Loucy (cell line): Measurements from ENCODE around the gene CXCR6.

Experiments used
- H2AFZ ChIP-seq: fragments of 200-600 bp; sonication (generic); 2 replicates; pipeline ENCODE4 v1.6.0; 2016; ENCODE audit warnings: antibody characterized with exemption, mild to moderate bottlenecking, low read length, moderate library complexity
- H3F3A ChIP-seq: fragments of 200-600 bp; 2 replicates; pipeline ENCODE4 v1.6.0; 2016; ENCODE audit warnings: antibody characterized with exemption, low read depth, mild to moderate bottlenecking
- H3K27me3 ChIP-seq: fragments of 200-600 bp; sonication (generic); 2 replicates; pipeline ENCODE4 v1.6.1; 2014; ENCODE audit warnings: low read length, mild to moderate bottlenecking; ENCODE audit not compliant: insufficient read depth, poor library complexity, severe bottlenecking
- H3K36me3 ChIP-seq: fragments of 200-600 bp; sonication (generic); 2 replicates; pipeline ENCODE4 v1.6.1; 2016; ENCODE audit warnings: low read length; ENCODE audit not compliant: insufficient read depth
- H3K4me1 ChIP-seq: fragments of 200-600 bp; sonication (generic); 2 replicates; pipeline ENCODE4 v1.5.1; 2014; ENCODE audit warnings: low read length, mild to moderate bottlenecking; ENCODE audit not compliant: insufficient read depth, poor library complexity, severe bottlenecking
- H3K4me2 ChIP-seq: fragments of 200-600 bp; sonication (generic); 2 replicates; pipeline ENCODE4 v1.6.0; 2014; ENCODE audit warnings: antibody characterized with exemption, low read length, low read depth, mild to moderate bottlenecking; ENCODE audit not compliant: poor library complexity, severe bottlenecking
- H3K4me3 ChIP-seq: fragments of 200-600 bp; sonication (generic); 2 replicates; pipeline ENCODE4 v1.5.1; 2014; ENCODE audit warnings: low read length, mild to moderate bottlenecking, mixed read lengths; ENCODE audit not compliant: poor library complexity, severe bottlenecking
- H3K79me2 ChIP-seq: fragments of 200-600 bp; sonication (generic); 2 replicates; pipeline ENCODE4 v1.6.1; 2014; ENCODE audit warnings: low read length; ENCODE audit not compliant: insufficient read depth
- H3K9ac ChIP-seq: fragments of 200-600 bp; sonication (generic); 2 replicates; pipeline ENCODE4 v1.6.0; 2014; ENCODE audit warnings: mild to moderate bottlenecking, low read depth, low read length, moderate library complexity; ENCODE audit not compliant: poor library complexity, severe bottlenecking
- H3K9me2 ChIP-seq: fragments of 200-600 bp; sonication (generic); replicated peaks from 2 replicates; pipeline ENCODE4 v1.6.1; 2016; ENCODE audit warnings: low read depth, low read length, mixed read lengths
- H3K9me3 ChIP-seq: fragments of 200-600 bp; sonication (generic); 2 replicates; pipeline ENCODE4 v1.6.1; 2014; ENCODE audit warnings: mild to moderate bottlenecking, antibody characterized with exemption, low read length, low read depth; ENCODE audit not compliant: insufficient read depth
- H4K20me1 ChIP-seq: fragments of 200-600 bp; sonication (generic); 2 replicates; pipeline ENCODE4 v1.6.0; 2014; ENCODE audit warnings: antibody characterized with exemption, low read length, mild to moderate bottlenecking; ENCODE audit not compliant: insufficient read depth, poor library complexity, severe bottlenecking
- CTCF ChIP-seq: fragments of 200-600 bp; sonication (generic); conservative IDR thresholded peaks from 2 replicates; pipeline ENCODE4 v1.5.1; 2014; ENCODE audit warnings: mild to moderate bottlenecking, antibody characterized with exemption, low read length
- EZH2phosphoT487 ChIP-seq: fragments of 200-600 bp; IDR thresholded peaks from 2 replicates; pipeline ENCODE4 v1.6.1; 2018; ENCODE audit warnings: antibody characterized with exemption, mild to moderate bottlenecking, moderate library complexity, borderline replicate concordance

CXCR6 gene

GRCh38 chr3:45950686-45951600 is 7.7 kb downstream of the CXCR6 start:
- TF ChIP-seq CTCF = no peak
- TF ChIP-seq EZH2phosphoT487 = no peak
- H4K20me1 ChIP-seq = no peaks in the 10 kb centered on the region
- H3K4me3 ChIP-seq = no peak overlapping the region
- H3K9me2 ChIP-seq = no peaks in the 10 kb centered on the region
- H3K36me3 ChIP-seq = peaks cover 69% of the 10 kb centered on the region; the same call in 1 of the 2 replicates
- H2AFZ ChIP-seq = no peak overlapping the region
- H3K4me1 ChIP-seq = peaks cover 7% of the 10 kb centered on the region
- H3K9ac ChIP-seq = no peak overlapping the region
- H3K9me3 ChIP-seq = no peaks in the 10 kb centered on the region
- H3K4me2 ChIP-seq = no peak overlapping the region
- no peaks in the 10 kb centered on the region for H3F3A ChIP-seq
- no peaks in the 10 kb centered on the region for H3K79me2 ChIP-seq
- no peaks in the 10 kb centered on the region for H3K27me3 ChIP-seq

- H3K4me2 ChIP-seq = no peak overlapping the region
- H3K4me1 ChIP-seq = peaks cover 7% of the 10 kb centered on the region
- no peak overlapping the region for H3K9ac ChIP-seq
- no peaks in the 10 kb centered on the region for H4K20me1 ChIP-seq
- no peaks in the 10 kb centered on the region for H3F3A ChIP-seq
- H3K9me2 ChIP-seq = no peaks in the 10 kb centered on the region
- peaks cover 69% of the 10 kb centered on the region; the same call in 1 of the 2 replicates for H3K36me3 ChIP-seq
- no peaks in the 10 kb centered on the region for H3K27me3 ChIP-seq
- no peak overlapping the region for H3K4me3 ChIP-seq
- H3K79me2 ChIP-seq = no peaks in the 10 kb centered on the region
- no peak overlapping the region for H2AFZ ChIP-seq
- H3K9me3 ChIP-seq = no peaks in the 10 kb centered on the region
- no peak for TF ChIP-seq EZH2phosphoT487
- TF ChIP-seq CTCF = no peak
Observed at GRCh38 chr3:45951946-45952345, 8.7 kb downstream of the CXCR6 start.

- peaks cover 7% of the 10 kb centered on the region for H3K4me1 ChIP-seq
- H3K9ac ChIP-seq = no peak overlapping the region
- H3K27me3 ChIP-seq = no peaks in the 10 kb centered on the region
- no peak overlapping the region for H2AFZ ChIP-seq
- no peaks in the 10 kb centered on the region for H3K79me2 ChIP-seq
- H3F3A ChIP-seq = no peaks in the 10 kb centered on the region
- H3K9me3 ChIP-seq = no peaks in the 10 kb centered on the region
- H4K20me1 ChIP-seq = no peaks in the 10 kb centered on the region
- H3K4me2 ChIP-seq = no peak overlapping the region
- no peak for TF ChIP-seq CTCF
- TF ChIP-seq EZH2phosphoT487 = no peak
- peaks cover 69% of the 10 kb centered on the region; the same call in 1 of the 2 replicates for H3K36me3 ChIP-seq
- no peak overlapping the region for H3K4me3 ChIP-seq
- no peaks in the 10 kb centered on the region for H3K9me2 ChIP-seq
Observed at GRCh38 chr3:45952456-45952855, 9.2 kb downstream of the CXCR6 start.
